GM21515 (cell line): Measurements from ENCODE around the gene APOBEC3G.
A peak's percentile ranks its signal among the peaks of the same experiment; 100 is the strongest.
"Not testable (repeated sequence)": the region's sequence is repeated elsewhere in the genome, so short reads cannot be mapped to it uniquely, and the experiment has no call there.

Experiments used
- ATAC-seq: cut with Tn5 transposase; IDR thresholded peaks from one replicate; pipeline ENCODE4 v1.9.1; 2021; ENCODE audit not compliant: unreplicated experiment

The APOBEC3G gene

DNA sequence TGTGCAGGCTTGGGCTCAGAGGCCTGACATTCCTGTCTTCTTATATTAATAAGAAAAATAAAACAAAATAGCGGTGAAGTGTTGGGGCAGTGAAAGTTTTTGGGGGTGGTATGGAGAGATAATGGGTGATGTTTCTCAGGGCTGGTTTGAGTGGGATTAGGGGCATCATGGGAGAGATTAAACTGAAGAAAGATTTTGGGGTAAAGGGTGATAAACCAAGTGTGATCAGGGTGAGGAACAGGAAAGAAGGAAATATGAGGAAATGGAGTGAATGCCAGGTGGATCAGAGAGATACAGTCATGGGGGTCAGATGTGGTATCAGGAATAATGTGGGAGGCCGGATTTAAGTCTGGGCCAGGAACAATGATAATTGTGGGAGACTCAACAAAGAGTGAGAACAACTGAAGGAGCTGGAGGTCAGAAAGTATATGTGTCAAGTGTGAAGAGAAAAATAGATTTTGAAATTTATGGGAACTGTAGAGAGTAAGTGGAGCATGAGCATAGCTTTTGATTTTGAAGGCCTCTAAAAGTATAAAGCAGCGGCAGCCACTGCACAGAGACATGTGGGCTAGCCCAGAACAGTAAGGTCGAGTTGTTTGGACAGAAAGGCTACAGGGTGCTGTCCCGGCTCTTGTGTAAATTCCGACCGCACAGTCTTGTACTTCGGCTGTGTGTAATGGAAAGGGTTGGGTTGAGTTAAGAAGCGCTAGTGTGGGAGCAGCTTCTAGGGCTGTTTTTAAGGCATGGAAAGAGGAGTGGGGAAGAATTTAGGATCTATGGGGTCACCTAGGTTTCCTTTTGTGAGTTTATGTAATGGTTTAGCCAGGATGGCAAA is 10.4 kb upstream of the APOBEC3G start:
- ATAC-seq: not testable (repeated sequence)

DNA sequence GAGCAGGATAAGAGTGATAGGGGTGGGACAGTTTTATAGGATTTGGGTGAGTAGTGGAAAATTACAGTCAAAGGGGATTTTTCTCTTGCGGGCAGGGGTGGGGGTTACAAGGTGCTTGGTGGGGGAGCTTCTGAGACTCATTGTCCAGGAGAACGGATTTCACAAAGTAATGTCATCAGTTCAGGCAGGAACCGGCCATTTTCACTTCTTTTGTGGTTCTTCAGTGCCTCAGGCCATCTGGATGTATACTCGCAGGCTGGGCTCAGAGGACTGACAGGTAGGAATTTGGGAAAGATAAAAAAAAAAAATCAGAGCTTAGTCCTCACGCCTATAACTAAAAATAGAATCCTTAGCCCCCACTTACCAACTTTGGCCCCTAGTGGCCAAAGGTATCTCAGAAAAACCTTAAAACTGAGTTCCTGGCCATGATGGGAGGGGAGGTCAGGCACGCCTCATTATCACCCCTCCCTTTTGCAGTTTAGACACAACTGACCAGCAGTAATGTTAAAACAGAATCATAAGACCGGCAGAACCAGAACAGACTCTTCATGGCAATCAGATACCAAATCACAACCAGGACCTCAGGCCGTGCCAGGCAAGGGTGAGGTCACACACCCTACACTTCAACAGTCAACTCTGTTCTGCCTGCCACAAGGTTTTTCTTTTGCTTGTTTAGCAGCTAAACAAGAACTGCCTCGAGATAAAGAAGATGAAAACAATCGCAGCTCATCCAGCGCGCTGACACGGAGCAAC is 8.9 kb upstream of the APOBEC3G start:
- no peak for ATAC-seq

DNA sequence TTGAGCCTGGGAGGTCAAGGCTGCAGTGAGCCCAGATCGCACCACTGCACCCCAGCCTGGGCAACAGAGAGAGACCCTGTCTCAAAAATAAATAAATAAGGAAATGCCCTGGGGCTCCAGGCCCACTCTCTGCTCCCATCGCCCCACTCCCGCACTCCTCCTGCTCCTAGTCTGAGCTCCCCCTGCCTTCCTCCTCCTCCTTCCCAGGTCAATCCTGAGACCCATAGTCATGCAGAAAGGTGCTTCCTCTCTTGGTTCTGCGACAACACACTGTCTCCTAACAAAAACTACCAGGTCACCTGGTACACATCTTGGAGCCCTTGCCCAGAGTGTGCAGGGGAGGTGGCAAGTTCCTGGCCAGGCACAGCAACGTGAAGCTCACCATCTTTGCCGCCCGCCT is 6.9 kb upstream of the APOBEC3G start:
- no peak for ATAC-seq

DNA sequence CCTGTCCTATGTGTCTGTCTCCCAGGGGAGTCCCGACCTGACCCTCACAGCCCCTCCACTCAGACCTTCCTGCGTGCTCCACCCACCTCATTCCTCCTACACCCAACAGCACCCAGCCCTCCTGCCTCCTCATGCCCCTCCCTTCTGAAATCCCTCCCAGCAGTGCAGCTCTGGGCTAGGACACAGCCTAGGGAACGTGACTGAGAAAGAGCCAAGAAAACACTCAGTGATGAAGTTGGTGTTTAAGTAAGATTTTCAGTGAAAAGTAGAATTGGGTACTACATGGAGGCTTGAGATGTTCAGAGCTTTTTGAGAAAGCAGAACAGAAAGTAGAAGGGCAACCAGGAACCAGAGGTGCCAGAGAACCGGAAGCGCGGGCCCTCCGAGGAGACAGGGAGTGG is 4.5 kb upstream of the APOBEC3G start:
- ATAC-seq: not testable (repeated sequence)

DNA sequence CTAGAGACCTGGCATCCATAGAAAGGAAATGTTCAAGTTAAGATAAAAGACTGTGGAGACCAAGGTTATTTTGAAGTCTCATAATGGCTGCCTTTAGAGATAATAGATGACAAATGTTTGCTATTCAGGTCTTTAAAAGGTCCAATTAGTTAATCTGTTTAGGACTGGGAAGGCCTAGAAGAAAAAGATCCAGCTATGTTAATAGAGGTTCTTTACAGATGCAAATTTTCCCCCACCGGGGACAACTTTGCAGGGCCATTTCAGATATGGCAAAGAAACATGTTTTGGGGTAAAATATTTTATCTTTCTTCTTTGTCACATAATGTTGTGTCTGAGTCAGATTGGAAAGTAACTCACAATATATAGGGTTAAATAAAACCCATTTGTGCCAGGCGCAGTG is 3.1 kb upstream of the APOBEC3G start:
- ATAC-seq: no peak

DNA sequence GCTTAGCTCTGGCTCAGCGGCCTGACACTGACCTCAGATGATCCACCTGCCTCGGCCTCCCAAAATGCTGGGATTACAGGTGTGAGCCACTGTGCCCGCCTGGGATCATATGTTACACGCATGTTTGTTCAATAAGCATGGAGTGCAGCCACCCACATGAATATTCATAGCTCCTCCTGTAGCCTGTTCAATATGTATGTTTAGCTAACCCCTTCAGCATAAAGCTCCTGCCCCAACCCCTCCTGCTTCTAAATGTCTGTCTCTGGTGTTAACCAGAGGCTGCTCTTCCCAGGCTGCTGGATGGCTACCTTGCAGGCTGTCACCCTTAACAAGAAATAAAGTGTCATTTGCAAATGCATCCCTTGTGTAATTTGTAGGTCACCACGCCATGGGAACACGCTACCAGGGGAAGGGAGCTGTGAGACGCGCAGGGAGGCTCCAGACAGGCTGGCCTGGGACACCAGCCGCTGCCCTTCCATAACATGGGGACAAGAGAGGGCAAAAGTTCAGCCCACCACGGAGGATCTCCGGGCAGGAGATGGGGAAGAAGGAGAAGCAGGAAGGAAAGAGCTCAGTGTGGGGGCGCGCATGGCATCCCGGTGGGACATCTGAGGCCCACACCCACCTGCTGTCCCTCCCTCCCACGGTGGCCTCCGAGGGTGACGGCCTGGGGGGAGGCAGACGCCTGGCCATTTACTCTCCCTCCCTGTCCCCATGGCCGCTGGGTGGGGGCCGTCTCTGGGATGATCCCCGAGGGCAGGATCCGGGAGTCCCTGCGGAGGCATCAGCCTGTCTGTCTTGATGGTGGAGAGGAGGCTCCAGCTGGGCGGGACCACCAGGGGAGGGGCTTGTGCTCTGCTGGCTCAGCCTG is 685 bp upstream of the APOBEC3G start:
- ATAC-seq: peak; percentile 48

DNA sequence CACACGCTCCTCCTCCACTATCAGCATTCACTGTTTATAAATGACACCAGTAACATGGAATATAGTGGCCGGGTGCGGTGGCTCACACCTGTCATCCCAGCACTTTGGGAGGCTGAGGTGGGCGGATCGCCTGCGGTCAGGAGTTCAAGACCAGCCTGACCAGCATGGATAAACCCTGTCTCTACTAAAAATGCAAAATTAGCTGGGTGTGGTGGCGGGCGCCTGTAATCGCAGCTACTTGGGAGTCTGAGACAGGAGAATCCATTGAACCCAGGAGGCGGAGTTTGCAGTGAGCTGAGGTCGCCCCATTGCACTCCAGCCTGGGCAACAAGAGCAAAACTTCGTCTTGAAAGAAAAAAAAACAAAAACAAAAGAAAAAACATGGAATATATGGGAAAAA is 837 bp downstream of the APOBEC3G start:
- not testable (repeated sequence) for ATAC-seq

DNA sequence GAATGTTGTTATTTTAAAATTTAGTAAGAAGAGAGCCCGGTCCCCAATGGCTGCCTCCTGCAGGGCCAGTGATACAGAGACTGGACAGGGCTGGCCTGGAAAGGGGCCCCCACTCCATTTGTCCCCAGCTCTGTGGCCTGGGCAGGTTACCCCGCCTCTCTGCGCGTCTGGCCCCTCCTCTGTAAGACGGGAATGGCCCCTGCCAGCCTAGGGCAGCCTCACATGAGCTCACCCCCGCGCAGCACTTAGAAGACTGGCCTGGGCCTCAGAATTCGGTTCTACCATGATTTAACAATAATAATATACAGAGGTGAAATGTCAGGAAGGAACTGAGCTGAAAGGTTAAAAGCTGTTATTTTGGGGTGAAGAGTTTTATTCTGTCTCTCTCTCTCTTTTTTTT is 1.3 kb downstream of the APOBEC3G start:
- no peak for ATAC-seq

DNA sequence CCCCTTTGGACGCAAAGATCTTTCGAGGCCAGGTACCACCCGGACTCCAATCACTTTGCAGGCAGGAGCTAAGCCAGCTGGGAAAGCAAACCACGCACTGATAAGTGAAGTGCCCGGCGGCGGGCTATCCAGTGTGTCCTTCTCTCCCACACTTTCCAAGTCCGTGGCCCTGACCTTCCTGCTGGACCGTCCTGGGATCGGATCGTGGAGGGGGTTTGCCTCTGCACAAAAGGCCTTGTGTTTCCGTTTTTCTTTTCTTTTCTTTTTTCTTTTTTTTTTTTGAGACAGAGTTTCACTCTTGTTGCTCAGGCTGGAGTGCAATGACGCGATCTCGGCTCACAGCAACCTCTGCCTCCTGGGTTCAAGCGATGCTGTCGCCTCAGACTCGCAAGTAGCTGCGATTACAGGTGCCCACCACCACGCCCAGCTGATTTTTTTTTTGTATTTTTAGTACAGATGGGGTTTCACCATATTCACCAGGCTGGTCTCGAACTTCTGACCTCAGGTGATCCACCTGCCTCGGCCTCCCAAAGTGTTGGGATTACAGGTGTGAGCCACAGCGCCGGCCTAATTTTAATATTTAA is 2.1 kb downstream of the APOBEC3G start:
- not testable (repeated sequence) for ATAC-seq

DNA sequence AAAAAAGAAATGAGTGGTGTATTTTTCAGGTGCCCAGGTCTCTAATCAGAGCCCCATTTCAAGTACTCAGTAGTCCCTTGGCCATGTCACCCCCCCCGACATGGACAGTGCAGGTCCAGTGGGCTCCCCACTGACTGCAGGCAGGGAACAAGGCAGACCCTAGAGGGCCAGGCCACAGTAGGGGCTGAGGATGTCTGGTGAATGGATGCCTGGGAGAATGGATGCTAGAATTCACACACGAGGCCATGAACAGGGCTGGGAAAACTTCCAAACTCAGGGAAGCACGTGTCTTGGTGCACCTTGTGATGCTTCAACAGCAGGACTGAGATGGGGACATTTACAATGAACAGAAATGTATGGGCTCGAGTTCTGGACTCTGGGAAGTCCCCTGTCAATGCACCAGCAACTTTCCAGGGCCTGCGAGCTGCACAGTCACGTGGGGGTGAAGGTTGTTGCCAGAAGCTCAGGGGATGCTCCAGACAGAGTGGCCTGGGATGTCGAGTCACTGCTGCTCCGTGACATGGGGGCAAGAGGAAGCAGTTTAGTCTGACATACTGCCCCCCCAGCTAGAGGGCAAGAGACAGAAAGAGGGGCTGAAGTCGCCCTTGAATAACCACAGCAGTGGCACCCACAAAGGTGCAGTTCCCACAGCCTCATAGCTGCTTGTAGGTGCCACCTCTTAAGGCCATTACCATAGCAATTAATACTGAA is 3.1 kb downstream of the APOBEC3G start:
- ATAC-seq: no peak

DNA sequence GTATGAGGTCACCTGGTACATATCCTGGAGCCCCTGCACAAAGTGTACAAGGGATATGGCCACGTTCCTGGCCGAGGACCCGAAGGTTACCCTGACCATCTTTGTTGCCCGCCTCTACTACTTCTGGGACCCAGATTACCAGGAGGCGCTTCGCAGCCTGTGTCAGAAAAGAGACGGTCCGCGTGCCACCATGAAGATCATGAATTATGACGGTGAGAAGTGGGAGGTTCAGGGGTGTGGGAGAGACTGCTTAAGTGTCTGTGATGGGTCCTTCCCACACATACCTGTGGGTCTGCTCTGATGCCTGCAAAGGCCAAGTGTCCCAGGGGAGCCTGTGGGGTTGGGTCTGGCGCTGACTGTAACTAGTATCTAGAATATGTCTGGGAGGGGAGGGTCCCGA is 3.9 kb downstream of the APOBEC3G start:
- ATAC-seq: no peak

DNA sequence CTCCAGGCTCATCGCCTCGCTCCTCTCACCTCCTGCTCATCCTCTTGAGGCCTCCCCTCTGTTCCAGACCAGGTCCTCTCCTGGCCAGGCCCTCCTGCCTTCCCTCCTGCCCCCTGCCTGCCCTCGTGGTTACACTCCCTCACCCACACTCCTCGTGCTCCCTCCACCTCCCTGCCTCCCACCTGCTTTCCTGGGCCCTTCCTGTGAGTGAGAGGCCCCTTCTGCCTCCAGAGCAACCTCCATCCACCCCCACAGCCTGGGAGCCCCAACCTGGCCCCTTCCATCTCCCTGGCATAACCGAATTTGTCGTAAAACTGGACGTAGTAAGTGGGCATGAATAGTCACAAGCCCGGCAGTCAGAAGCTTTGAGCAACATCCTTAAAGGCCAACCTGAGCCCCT is 4.5 kb downstream of the APOBEC3G start:
- ATAC-seq: no peak

DNA sequence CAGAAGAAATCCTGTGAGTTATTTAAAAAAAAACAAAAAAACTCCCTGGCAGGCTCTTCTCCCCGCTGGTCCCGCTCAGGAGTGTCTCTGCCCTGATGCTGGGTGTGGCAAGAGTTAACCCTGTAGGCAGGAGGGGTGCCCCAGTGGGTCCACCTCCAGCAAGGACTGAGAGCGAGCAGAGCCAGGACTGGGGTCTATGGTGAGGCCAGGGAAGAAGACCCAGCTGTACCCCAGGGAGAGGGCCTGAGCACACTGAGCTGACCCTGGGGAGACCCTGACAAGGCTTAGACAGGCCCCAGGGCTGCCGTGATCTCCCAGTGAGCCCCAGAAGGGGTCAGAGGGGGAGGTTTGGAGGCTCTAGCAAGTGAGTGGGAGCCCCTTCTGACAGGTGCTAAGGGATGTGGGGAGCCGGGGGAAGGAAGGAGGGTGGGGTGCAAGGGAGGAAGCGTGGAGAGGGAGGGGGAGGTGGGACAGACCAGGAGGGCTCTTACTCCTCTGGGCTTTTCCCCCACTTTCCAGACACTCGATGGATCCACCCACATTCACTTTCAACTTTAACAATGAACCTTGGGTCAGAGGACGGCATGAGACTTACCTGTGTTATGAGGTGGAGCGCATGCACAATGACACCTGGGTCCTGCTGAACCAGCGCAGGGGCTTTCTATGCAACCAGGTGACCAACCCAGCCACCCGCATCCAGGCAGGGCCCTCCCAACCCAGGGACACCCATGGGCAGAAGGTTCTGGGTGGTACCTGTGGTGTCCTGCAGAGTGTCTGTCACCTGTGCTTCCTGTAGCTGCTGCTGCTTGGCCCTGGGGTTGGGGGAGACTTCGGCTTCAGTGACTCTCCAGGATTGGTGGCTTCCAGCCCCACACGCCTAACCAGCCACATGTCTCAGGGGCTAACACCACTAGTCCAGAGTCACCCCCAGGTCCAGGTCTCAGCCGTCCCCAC is 6.4 kb downstream of the APOBEC3G start:
- ATAC-seq: no peak

DNA sequence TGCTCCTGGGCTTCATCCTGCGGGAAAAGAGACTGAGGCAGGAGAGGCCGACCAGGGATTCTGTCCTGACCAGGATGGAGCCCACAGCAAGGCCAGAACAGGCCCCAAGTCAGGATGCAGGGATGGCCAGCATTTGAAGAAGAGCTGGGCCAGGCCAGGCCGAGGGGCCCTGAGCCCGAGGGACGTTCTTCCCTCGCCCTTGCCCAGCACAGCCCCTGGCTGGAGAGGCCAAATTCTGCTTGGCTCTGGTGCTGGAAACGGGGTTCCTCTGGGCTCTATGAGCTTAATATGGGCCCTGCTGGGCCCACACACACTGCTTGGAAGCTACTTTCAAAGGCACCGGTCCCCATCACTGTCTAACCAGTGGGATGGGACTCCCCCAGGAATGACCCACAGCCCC is 7.6 kb downstream of the APOBEC3G start:
- no peak for ATAC-seq

DNA sequence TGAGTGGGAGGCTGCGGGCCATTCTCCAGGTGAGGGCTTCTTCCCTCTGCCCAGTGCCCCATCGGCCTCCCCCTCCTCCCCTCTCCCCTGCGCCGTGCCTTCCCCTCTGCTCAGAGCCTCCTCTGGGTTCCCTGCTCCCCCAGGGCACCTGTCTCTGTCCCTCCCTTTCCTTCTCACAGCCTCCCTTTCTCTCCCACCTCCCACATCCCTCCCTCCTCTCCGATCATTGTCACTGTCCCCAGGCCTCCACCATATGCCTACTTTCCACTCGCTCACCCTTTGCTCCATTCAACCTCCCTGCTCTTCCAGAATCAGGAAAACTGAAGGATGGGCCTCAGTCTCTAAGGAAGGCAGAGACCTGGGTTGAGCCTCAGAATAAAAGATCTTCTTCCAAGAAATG is 10.0 kb downstream of the APOBEC3G start:
- ATAC-seq: no peak

DNA sequence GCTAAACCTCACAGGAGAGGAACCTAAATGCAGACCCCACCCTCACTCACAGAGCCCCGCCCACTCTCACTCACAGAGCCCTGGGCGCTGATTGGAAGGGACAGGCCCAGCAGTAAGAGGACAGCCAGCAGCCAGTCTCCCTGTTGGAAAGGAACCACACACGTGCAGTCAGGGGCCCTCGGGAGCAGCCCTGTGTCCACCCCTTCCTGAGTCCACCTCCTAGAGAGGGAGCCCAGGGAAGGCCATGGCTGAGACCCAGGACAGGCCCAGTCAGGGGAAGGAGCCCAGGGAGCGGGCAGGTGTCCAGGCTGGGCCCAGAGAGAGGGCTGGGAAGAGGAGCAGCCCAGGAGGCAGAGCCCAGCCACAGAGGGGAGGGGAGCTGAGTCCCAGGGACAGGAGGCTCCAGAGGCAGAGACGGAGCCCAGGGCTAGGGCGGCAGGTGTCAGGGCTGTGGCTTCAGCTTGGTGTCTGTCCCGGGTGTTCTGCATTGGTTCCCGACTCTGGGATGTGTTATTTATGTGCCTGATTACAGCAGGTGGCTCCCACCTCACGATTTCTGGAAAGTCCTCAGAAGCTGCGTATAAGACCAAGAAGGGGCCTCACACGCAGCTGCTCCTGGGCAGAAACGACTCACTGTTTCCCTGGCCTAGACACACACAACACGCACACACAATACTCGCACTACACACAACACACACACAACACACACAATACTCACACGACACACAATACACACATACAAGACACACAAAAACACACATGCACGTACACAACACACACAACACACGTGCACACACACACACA is 11.0 kb downstream of the APOBEC3G start:
- ATAC-seq: no peak

DNA sequence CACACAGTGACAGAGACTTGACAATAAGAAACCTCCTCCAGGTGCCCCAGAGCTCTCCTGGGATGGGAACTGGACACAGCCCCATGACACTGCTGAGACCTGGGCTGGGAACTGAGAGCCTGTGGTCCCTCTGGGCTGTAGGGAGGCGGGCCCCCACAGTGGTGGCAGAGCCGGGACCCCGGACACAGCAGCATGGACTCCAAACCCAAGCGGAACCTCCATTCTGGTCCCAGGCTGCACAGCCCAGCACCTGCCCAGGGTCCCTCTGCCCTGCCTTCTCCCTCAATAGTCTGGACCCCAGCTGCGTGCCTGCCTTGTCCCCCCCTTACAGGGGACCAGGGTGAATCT is 11.6 kb downstream of the APOBEC3G start:
- no peak for ATAC-seq

DNA sequence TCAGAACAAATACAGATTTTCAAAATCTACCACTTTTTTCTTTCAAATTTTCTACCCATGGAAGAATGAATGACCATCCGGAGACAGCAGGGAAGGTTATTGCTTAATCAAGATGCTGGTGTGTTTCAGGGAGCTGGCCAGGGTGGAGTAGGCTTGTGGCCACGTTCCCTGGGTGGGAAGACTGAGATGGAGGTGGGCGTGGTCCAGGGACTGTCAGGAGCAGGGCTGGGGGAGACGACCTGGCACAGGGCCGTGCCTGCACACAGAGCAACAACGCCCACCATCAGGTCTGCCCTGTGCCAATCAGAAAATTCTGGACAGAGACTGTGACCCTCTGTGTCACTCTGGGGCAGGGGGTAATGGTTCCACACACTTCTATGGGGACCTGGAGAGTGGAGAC is 12.9 kb downstream of the APOBEC3G start:
- ATAC-seq: no peak
